HEK293 (cell line): Measurements from ENCODE around the gene JMJD6.

Experiments used
- CTCF ChIA-PET: fragments of 350-600 bp; formaldehyde crosslinking; extraction: SDS; loops from one replicate; lab custom pipeline; 2021; ENCODE audit warnings: antibody characterized with exemption; lab: Yijun Ruan, JAX
- POLR2A ChIA-PET: fragments of 300-600 bp; formaldehyde crosslinking; extraction: SDS; loops from one replicate; lab custom pipeline; 2020; ENCODE audit warnings: antibody characterized with exemption, inconsistent platforms; lab: Yijun Ruan, JAX
- H3K27ac ChIP-seq: fragments of 200-500 bp; sonication (Bioruptor generic); 2 replicates; pipeline ENCODE4 v1.5.1; 2014; ENCODE audit warnings: low read depth, low read length, control low read depth, inconsistent platforms; ENCODE audit errors: extremely low read depth
- H3K36me3 ChIP-seq, 2 experiments: fragments of 200-500 bp in 1 of 2; sonication (Bioruptor generic) in 1 of 2; 1 replicate in 1 of 2; 2 replicates in 1 of 2; pipeline ENCODE4 v1.5.1; 2014 to 2017; ENCODE audit warnings: inconsistent platforms in 2 of 2, low read length in 2 of 2; ENCODE audit not compliant: control insufficient read depth in 2 of 2, insufficient read depth in 1 of 2
- H3K4me1 ChIP-seq: fragments of 200-500 bp; sonication (Bioruptor generic); 2 replicates; pipeline ENCODE4 v1.5.1; 2014; ENCODE audit warnings: mild to moderate bottlenecking, low read length, inconsistent platforms; ENCODE audit not compliant: control insufficient read depth, insufficient read depth
- H3K4me3 ChIP-seq: 2 replicates; pipeline ENCODE4 v1.5.1; 2011; ENCODE audit warnings: low read depth, mild to moderate bottlenecking, control low read depth, low read length, moderate library complexity
- H3K9me3 ChIP-seq: fragments of 200-500 bp; sonication (Bioruptor generic); 2 replicates; pipeline ENCODE4 v1.5.1; 2014; ENCODE audit warnings: low read depth, low read length, inconsistent platforms; ENCODE audit not compliant: control insufficient read depth, insufficient read depth
- EGR2 ChIP-seq: fragments of 450-650 bp; formaldehyde crosslinking; IDR thresholded peaks from 2 replicates; pipeline ENCODE4 v1.5.1; 2016; ENCODE audit warnings: low read depth, missing biosample characterization, missing genetic modification characterization
- FEZF1 ChIP-seq: fragments of 450-650 bp; formaldehyde crosslinking; IDR thresholded peaks from 2 replicates; pipeline ENCODE4 v1.5.1; 2016; ENCODE audit warnings: missing biosample characterization, missing genetic modification characterization
- GLI2 ChIP-seq: fragments of 450-650 bp; formaldehyde crosslinking; IDR thresholded peaks from 2 replicates; pipeline ENCODE4; 2017; ENCODE audit warnings: missing biosample characterization, missing genetic modification characterization, low read depth, borderline replicate concordance
- GLIS1 ChIP-seq: fragments of 450-650 bp; formaldehyde crosslinking; IDR thresholded peaks from 2 replicates; pipeline ENCODE4 v1.5.1; 2016; ENCODE audit warnings: missing biosample characterization, missing genetic modification characterization
- PRDM10 ChIP-seq: fragments of 450-650 bp; formaldehyde crosslinking; IDR thresholded peaks from 2 replicates; pipeline ENCODE4 v1.5.1; 2016; ENCODE audit warnings: missing biosample characterization, missing genetic modification characterization
- SP7 ChIP-seq: fragments of 450-650 bp; formaldehyde crosslinking; IDR thresholded peaks from 2 replicates; pipeline ENCODE4 v1.5.1; 2016; ENCODE audit warnings: missing biosample characterization, missing genetic modification characterization
- ZBTB17 ChIP-seq: fragments of 450-650 bp; formaldehyde crosslinking; IDR thresholded peaks from 2 replicates; pipeline ENCODE4 v1.5.1; 2016; ENCODE audit warnings: missing biosample characterization, missing genetic modification characterization
- ZFHX2 ChIP-seq: fragments of 450-650 bp; formaldehyde crosslinking; conservative IDR thresholded peaks from 2 replicates; pipeline ENCODE4 v1.5.1; 2016; ENCODE audit warnings: missing biosample characterization, missing genetic modification characterization
- ZIC2 ChIP-seq: fragments of 450-650 bp; formaldehyde crosslinking; IDR thresholded peaks from 2 replicates; pipeline ENCODE4 v1.5.1; 2016; ENCODE audit warnings: missing biosample characterization, missing genetic modification characterization
- ZNF146 ChIP-seq: fragments of 450-650 bp; formaldehyde crosslinking; IDR thresholded peaks from 2 replicates; pipeline ENCODE4 v1.5.1; 2016; ENCODE audit warnings: missing biosample characterization, missing genetic modification characterization
- ZNF521 ChIP-seq: fragments of 450-650 bp; formaldehyde crosslinking; IDR thresholded peaks from 2 replicates; pipeline ENCODE4 v1.5.1; 2017; ENCODE audit warnings: missing biosample characterization, mild to moderate bottlenecking, missing genetic modification characterization
- ZNF610 ChIP-seq: fragments of 450-650 bp; formaldehyde crosslinking; IDR thresholded peaks from 2 replicates; pipeline ENCODE4 v1.5.1; 2016; ENCODE audit warnings: missing biosample characterization, missing genetic modification characterization, borderline replicate concordance
- ZNF654 ChIP-seq: fragments of 450-650 bp; formaldehyde crosslinking; IDR thresholded peaks from 2 replicates; pipeline ENCODE4 v1.5.1; 2016; ENCODE audit warnings: low read depth, missing biosample characterization, missing genetic modification characterization
- ZNF660 ChIP-seq: fragments of 450-650 bp; IDR thresholded peaks from 2 replicates; pipeline ENCODE4 v1.5.1; 2018; ENCODE audit warnings: missing biosample characterization, mild to moderate bottlenecking, missing genetic modification characterization
- ZNF664 ChIP-seq: fragments of 450-650 bp; formaldehyde crosslinking; IDR thresholded peaks from 2 replicates; pipeline ENCODE4 v1.5.1; 2016; ENCODE audit warnings: missing biosample characterization, missing genetic modification characterization
- ZNF707 ChIP-seq: fragments of 450-650 bp; formaldehyde crosslinking; IDR thresholded peaks from 2 replicates; pipeline ENCODE4 v1.5.1; 2016; ENCODE audit warnings: missing biosample characterization, missing genetic modification characterization
- ZNF768 ChIP-seq: fragments of 450-650 bp; formaldehyde crosslinking; IDR thresholded peaks from 2 replicates; pipeline ENCODE4 v1.5.1; 2018; ENCODE audit warnings: missing biosample characterization, mild to moderate bottlenecking, missing genetic modification characterization
- ZNF792 ChIP-seq: fragments of 450-650 bp; formaldehyde crosslinking; IDR thresholded peaks from 2 replicates; pipeline ENCODE4 v1.5.1; 2016; ENCODE audit warnings: missing biosample characterization, missing genetic modification characterization
- ZSCAN30 ChIP-seq: fragments of 450-650 bp; IDR thresholded peaks from 2 replicates; pipeline ENCODE4 v1.5.1; 2018; ENCODE audit warnings: missing biosample characterization, mild to moderate bottlenecking, missing genetic modification characterization, moderate library complexity
- TF ChIP-seq, protein P1 (sequence below): fragments of 450-650 bp; formaldehyde crosslinking; IDR thresholded peaks from 2 replicates; pipeline ENCODE4 v1.5.1; 2016; ENCODE audit warnings: missing biosample characterization, missing genetic modification characterization
- TF ChIP-seq, protein P2 (sequence below): IDR thresholded peaks from 2 replicates; pipeline ENCODE4 v1.6.1; 2011; ENCODE audit warnings: mild to moderate bottlenecking, low read depth, low read length, borderline replicate concordance
- TF ChIP-seq, protein P3 (sequence below): fragments of 450-650 bp; formaldehyde crosslinking; IDR thresholded peaks from 2 replicates; pipeline ENCODE4 v1.5.1; 2017; ENCODE audit warnings: missing biosample characterization, missing genetic modification characterization
- TF ChIP-seq, protein P4 (sequence below): fragments of 450-650 bp; formaldehyde crosslinking; IDR thresholded peaks from 2 replicates; pipeline ENCODE4 v1.5.1; 2016; ENCODE audit warnings: missing biosample characterization, missing genetic modification characterization
- TF ChIP-seq, protein P5 (sequence below): fragments of 450-650 bp; formaldehyde crosslinking; IDR thresholded peaks from 2 replicates; pipeline ENCODE4 v1.5.1; 2016; ENCODE audit warnings: missing biosample characterization, missing genetic modification characterization

Gene JMJD6

GRCh38 chr17:76681222-76682137 is 44.9 kb downstream of the JMJD6 start:
- H3K4me1 ChIP-seq: no peaks in the 10 kb centered on the region
- no peak overlapping the region for H3K27ac ChIP-seq
- no peaks in the 10 kb centered on the region for H3K9me3 ChIP-seq
- ChIA-PET POLR2A (interaction anchor here (0.6 to 2.2 kb wide), 15 partner anchors 9 to 124 kb away, joined by 3 to 15 read pairs (median 5); no protein-coding TSS in a partner anchor), CTCF (interaction anchor here (0.5 to 14.2 kb wide), 58 partner anchors 8 to 1447 kb away, joined by 3 to 175 read pairs (median 5); partner anchors contain the start of genes AANAT, MXRA7 and ST6GALNAC2)
- peaks cover 0 to 47% of the 10 kb centered on the region in 2 experiments; a peak in 2 of 3 replicates for H3K36me3 ChIP-seq
- peak; percentile 87 for TF ChIP-seq ZNF654 (tag by site-specific recombination)
- TF ChIP-seq, protein P1, sequence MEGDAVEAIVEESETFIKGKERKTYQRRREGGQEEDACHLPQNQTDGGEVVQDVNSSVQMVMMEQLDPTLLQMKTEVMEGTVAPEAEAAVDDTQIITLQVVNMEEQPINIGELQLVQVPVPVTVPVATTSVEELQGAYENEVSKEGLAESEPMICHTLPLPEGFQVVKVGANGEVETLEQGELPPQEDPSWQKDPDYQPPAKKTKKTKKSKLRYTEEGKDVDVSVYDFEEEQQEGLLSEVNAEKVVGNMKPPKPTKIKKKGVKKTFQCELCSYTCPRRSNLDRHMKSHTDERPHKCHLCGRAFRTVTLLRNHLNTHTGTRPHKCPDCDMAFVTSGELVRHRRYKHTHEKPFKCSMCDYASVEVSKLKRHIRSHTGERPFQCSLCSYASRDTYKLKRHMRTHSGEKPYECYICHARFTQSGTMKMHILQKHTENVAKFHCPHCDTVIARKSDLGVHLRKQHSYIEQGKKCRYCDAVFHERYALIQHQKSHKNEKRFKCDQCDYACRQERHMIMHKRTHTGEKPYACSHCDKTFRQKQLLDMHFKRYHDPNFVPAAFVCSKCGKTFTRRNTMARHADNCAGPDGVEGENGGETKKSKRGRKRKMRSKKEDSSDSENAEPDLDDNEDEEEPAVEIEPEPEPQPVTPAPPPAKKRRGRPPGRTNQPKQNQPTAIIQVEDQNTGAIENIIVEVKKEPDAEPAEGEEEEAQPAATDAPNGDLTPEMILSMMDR (tag by site-specific recombination): peak; percentile 88
- TF ChIP-seq ZNF792: peak; percentile 87; the same call in 1 of the 2 replicates
- no peak for TF ChIP-seq ZNF664
- no peak for TF ChIP-seq GLI2 (tag by site-specific recombination)
- TF ChIP-seq ZNF521 (tag by site-specific recombination): no peak
- peak; percentile 60 for TF ChIP-seq ZBTB17 (tag by site-specific recombination)
- TF ChIP-seq ZNF707 (tag by site-specific recombination): no peak
- no peak for TF ChIP-seq ZNF146 (tag by site-specific recombination)
- peak; percentile 66 for TF ChIP-seq PRDM10 (tag by site-specific recombination)
- 0 out of 2 replicates have a peak, but pooled peaks have one; percentile 32 for TF ChIP-seq SP7 (tag by site-specific recombination)
- peak; percentile 65; the same call in 1 of the 2 replicates for TF ChIP-seq EGR2
- peak; percentile 45; the same call in 1 of the 2 replicates for TF ChIP-seq GLIS1 (tag by site-specific recombination)
- TF ChIP-seq ZIC2: peak; percentile 83
- peak; percentile 67; the same call in 1 of the 2 replicates for TF ChIP-seq ZSCAN30 (tag by site-specific recombination)
- TF ChIP-seq ZFHX2: peak; percentile 52; the same call in 1 of the 2 replicates
- TF ChIP-seq, protein P2, sequence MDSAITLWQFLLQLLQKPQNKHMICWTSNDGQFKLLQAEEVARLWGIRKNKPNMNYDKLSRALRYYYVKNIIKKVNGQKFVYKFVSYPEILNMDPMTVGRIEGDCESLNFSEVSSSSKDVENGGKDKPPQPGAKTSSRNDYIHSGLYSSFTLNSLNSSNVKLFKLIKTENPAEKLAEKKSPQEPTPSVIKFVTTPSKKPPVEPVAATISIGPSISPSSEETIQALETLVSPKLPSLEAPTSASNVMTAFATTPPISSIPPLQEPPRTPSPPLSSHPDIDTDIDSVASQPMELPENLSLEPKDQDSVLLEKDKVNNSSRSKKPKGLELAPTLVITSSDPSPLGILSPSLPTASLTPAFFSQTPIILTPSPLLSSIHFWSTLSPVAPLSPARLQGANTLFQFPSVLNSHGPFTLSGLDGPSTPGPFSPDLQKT: no peak
- TF ChIP-seq, protein P3, sequence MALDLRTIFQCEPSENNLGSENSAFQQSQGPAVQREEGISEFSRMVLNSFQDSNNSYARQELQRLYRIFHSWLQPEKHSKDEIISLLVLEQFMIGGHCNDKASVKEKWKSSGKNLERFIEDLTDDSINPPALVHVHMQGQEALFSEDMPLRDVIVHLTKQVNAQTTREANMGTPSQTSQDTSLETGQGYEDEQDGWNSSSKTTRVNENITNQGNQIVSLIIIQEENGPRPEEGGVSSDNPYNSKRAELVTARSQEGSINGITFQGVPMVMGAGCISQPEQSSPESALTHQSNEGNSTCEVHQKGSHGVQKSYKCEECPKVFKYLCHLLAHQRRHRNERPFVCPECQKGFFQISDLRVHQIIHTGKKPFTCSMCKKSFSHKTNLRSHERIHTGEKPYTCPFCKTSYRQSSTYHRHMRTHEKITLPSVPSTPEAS (tag by site-specific recombination): no peak
- TF ChIP-seq, protein P4, sequence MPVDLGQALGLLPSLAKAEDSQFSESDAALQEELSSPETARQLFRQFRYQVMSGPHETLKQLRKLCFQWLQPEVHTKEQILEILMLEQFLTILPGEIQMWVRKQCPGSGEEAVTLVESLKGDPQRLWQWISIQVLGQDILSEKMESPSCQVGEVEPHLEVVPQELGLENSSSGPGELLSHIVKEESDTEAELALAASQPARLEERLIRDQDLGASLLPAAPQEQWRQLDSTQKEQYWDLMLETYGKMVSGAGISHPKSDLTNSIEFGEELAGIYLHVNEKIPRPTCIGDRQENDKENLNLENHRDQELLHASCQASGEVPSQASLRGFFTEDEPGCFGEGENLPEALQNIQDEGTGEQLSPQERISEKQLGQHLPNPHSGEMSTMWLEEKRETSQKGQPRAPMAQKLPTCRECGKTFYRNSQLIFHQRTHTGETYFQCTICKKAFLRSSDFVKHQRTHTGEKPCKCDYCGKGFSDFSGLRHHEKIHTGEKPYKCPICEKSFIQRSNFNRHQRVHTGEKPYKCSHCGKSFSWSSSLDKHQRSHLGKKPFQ (tag by site-specific recombination): peak; percentile 55; the same call in 1 of the 2 replicates
- TF ChIP-seq ZNF610 (tag by site-specific recombination): no peak
- no peak for TF ChIP-seq ZNF768 (tag by site-specific recombination)
- TF ChIP-seq ZNF660 (tag by site-specific recombination): 0 out of 2 replicates have a peak, but pooled peaks have one; percentile 16
- TF ChIP-seq, protein P5, sequence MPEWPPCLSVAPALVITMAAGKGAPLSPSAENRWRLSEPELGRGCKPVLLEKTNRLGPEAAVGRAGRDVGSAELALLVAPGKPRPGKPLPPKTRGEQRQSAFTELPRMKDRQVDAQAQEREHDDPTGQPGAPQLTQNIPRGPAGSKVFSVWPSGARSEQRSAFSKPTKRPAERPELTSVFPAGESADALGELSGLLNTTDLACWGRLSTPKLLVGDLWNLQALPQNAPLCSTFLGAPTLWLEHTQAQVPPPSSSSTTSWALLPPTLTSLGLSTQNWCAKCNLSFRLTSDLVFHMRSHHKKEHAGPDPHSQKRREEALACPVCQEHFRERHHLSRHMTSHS: no peak
- no peak for TF ChIP-seq FEZF1 (tag by site-specific recombination)
- H3K4me3 ChIP-seq: no peak overlapping the region
